ENCODE data around the gene ATP6V0E1. TPM values are rescaled to one million over a fixed set of nuclear protein-coding genes. Genes with fewer than 3 reads are reported as not detected.
A peak's percentile ranks its signal among the peaks of the same experiment; 100 is the strongest.
"Not testable (repeated sequence)": the region's sequence is repeated elsewhere in the genome, so short reads cannot be mapped to it uniquely, and the experiment has no call there.

The ATP6V0E1 gene
- total RNA-seq, 1 donor from 2014 or later, result 284 TPM

GRCh38 chr5:173003360-173003759, 19.8 kb downstream of the ATP6V0E1 start:
- DNase-seq (ENCODE audit: low read depth), result no peak

- DNase-seq (ENCODE audit: low read depth), result no peak
Observed at GRCh38 chr5:173004013-173004412, 20.4 kb downstream of the ATP6V0E1 start.

GRCh38 chr5:173004447-173004846, 20.9 kb downstream of the ATP6V0E1 start:
- no peak for DNase-seq (ENCODE audit: low read depth)

GRCh38 chr5:173010021-173010420, 26.4 kb downstream of the ATP6V0E1 start:
- DNase-seq (ENCODE audit: low read depth), result peak; percentile 80

- peak; percentile 63 for DNase-seq (ENCODE audit: low read depth)
Observed at GRCh38 chr5:173010547-173011464, 27.2 kb downstream of the ATP6V0E1 start.

- peak; percentile 53 for DNase-seq (ENCODE audit: low read depth)
Observed at GRCh38 chr5:173011566-173011965, 28.0 kb downstream of the ATP6V0E1 start.

- peak; percentile 76 for DNase-seq (ENCODE audit: low read depth)
Observed at GRCh38 chr5:173012882-173013281, 29.3 kb downstream of the ATP6V0E1 start.

GRCh38 chr5:173014671-173015070, 31.1 kb downstream of the ATP6V0E1 start:
- DNase-seq (ENCODE audit: low read depth), result no peak

- no peak for DNase-seq (ENCODE audit: low read depth)
Observed at GRCh38 chr5:173015192-173015591, 31.6 kb downstream of the ATP6V0E1 start.

- no peak for DNase-seq (ENCODE audit: low read depth)
Observed at GRCh38 chr5:173015598-173016455, 32.3 kb downstream of the ATP6V0E1 start.

GRCh38 chr5:173016598-173017046, 33.1 kb downstream of the ATP6V0E1 start:
- DNase-seq (ENCODE audit: low read depth), result peak; percentile 88

- DNase-seq (ENCODE audit: low read depth), result not testable (repeated sequence)
Observed at GRCh38 chr5:173017087-173017486, 33.5 kb downstream of the ATP6V0E1 start.

- no peak for DNase-seq (ENCODE audit: low read depth)
Observed at GRCh38 chr5:173018358-173018757, 34.8 kb downstream of the ATP6V0E1 start.

- no peak for DNase-seq (ENCODE audit: low read depth)
Observed at GRCh38 chr5:173020154-173020581, 36.6 kb downstream of the ATP6V0E1 start.

GRCh38 chr5:173020643-173021042, 37.1 kb downstream of the ATP6V0E1 start:
- no peak for DNase-seq (ENCODE audit: low read depth)

GRCh38 chr5:173025651-173026050, 42.1 kb downstream of the ATP6V0E1 start:
- no peak for DNase-seq (ENCODE audit: low read depth)

- no peak for DNase-seq (ENCODE audit: low read depth)
Observed at GRCh38 chr5:173027905-173028304, 44.3 kb downstream of the ATP6V0E1 start.

GRCh38 chr5:173028811-173029327, 45.3 kb downstream of the ATP6V0E1 start:
- peak; percentile 60 for DNase-seq (ENCODE audit: low read depth)

- no peak for DNase-seq (ENCODE audit: low read depth)
Observed at GRCh38 chr5:173029499-173029921, 45.9 kb downstream of the ATP6V0E1 start.

- not testable (repeated sequence) for DNase-seq (ENCODE audit: low read depth)
Observed at GRCh38 chr5:173032096-173032495, 48.5 kb downstream of the ATP6V0E1 start.

GRCh38 chr5:173032730-173033129, 49.2 kb downstream of the ATP6V0E1 start:
- DNase-seq (ENCODE audit: low read depth), result no peak

GRCh38 chr5:173033923-173034322, 50.4 kb downstream of the ATP6V0E1 start:
- DNase-seq (ENCODE audit: low read depth), result no peak

Data from renal cortical epithelial cell (primary cell).